Skeletal muscle tissue (tissue), 4 donors: ENCODE measurements around the gene HNRNPA1L2. TPM values are rescaled to one million over a fixed set of nuclear protein-coding genes. Genes with fewer than 3 reads are reported as not detected.
"Not testable (repeated sequence)": the region's sequence is repeated elsewhere in the genome, so short reads cannot be mapped to it uniquely, and the experiment has no call there.

ENCODE experiments used
- H3K27ac ChIP-seq: one replicate; pipeline ENCODE4 v1.7.0; 2013; ENCODE audit warnings: mild to moderate bottlenecking, low read depth, low read length, inconsistent platforms
- H3K27me3 ChIP-seq, 3 donors: one replicate each; pipeline ENCODE4 v1.7.0; 2013; ENCODE audit warnings: low read length in 3 of 3; ENCODE audit not compliant: control insufficient read depth in 3 of 3, insufficient read depth in 3 of 3
- H3K36me3 ChIP-seq, 3 donors: one replicate each; pipeline ENCODE4 v1.7.0; 2013; ENCODE audit warnings: low read length in 3 of 3; ENCODE audit not compliant: control insufficient read depth in 3 of 3, insufficient read depth in 3 of 3
- H3K4me1 ChIP-seq, 3 donors: one replicate each; pipeline ENCODE4 v1.7.0; 2013; ENCODE audit warnings: low read length in 3 of 3, mild to moderate bottlenecking in 3 of 3; ENCODE audit not compliant: control insufficient read depth in 3 of 3, insufficient read depth in 3 of 3
- H3K4me3 ChIP-seq, 3 donors: one replicate each; pipeline ENCODE4 v1.7.0; 2013; ENCODE audit warnings: low read length in 3 of 3
- H3K9ac ChIP-seq, 3 donors: one replicate each; pipeline ENCODE4 v1.7.0; 2013; ENCODE audit warnings: low read length in 3 of 3, mild to moderate bottlenecking in 3 of 3, moderate library complexity in 2 of 3, low read depth in 1 of 3
- H3K9me3 ChIP-seq, 3 donors: one replicate each; pipeline ENCODE4 v1.7.0; 2013; ENCODE audit warnings: low read length in 3 of 3; ENCODE audit not compliant: control insufficient read depth in 3 of 3
- total RNA-seq: library from RNA; depleted of rRNA; stranded (reverse); fragments of >200 nt; gene quantifications from one replicate; pipeline ENCODE4 v1.2.3, GENCODE V29; 2014
- donor health status: Osteomylitis.

Gene HNRNPA1L2
- 1.6 TPM for total RNA-seq

GRCh38 chr13:52642131-52642530, at the start of gene HNRNPA1L2:
Gene HNRNPA1L2, plus strand, starts transcription at chr13:52642431. Its CDS starts 62 bp downstream, at chr13:52642493.
- no peaks in the 10 kb centered on the region for H3K27me3 ChIP-seq
- no peak within 1 kb of the TSS for H3K9ac ChIP-seq
- peaks cover 4 to 25% (median 18%) of the 10 kb centered on the region in 3 donors for H3K36me3 ChIP-seq
- H3K4me1 ChIP-seq: peaks cover 0 to 3% (median 0%) of the 10 kb centered on the region in 3 donors
- no peak within 1 kb of the TSS for H3K27ac ChIP-seq
- no peak within 1 kb of the TSS for H3K4me3 ChIP-seq
- no peaks in the 10 kb centered on the region for H3K9me3 ChIP-seq

- H3K36me3 ChIP-seq, H3K4me1 ChIP-seq, H3K27me3 ChIP-seq, H3K27ac ChIP-seq, H3K9me3 ChIP-seq, H3K4me3 ChIP-seq, H3K9ac ChIP-seq: not testable (repeated sequence)
Measured at GRCh38 chr13:52593175-52593574, 49.1 kb upstream of the HNRNPA1L2 start.

GRCh38 chr13:52593812-52594211, 48.4 kb upstream of the HNRNPA1L2 start:
- H3K36me3 ChIP-seq, H3K9me3 ChIP-seq, H3K4me1 ChIP-seq, H3K27me3 ChIP-seq, H3K9ac ChIP-seq, H3K4me3 ChIP-seq, H3K27ac ChIP-seq: not testable (repeated sequence)

GRCh38 chr13:52594295-52594694, 47.9 kb upstream of the HNRNPA1L2 start:
- not testable (repeated sequence) for H3K27me3 ChIP-seq, H3K36me3 ChIP-seq, H3K9ac ChIP-seq, H3K4me1 ChIP-seq, H3K27ac ChIP-seq, H3K9me3 ChIP-seq, H3K4me3 ChIP-seq

GRCh38 chr13:52597676-52598075, 44.6 kb upstream of the HNRNPA1L2 start:
- H3K27me3 ChIP-seq: no peaks in the 10 kb centered on the region
- peaks cover 7 to 14% (median 10%) of the 10 kb centered on the region in 3 donors for H3K4me1 ChIP-seq
- H3K4me3 ChIP-seq: no peak overlapping the region
- no peak overlapping the region for H3K27ac ChIP-seq
- no peaks in the 10 kb centered on the region for H3K36me3 ChIP-seq
- no peak overlapping the region for H3K9ac ChIP-seq
- H3K9me3 ChIP-seq: no peaks in the 10 kb centered on the region

- Histone ChIP-seq H3K9ac (peak overlapping the region; percentile 68 to 90 (median 72)), H3K9me3 (no peaks in the 10 kb centered on the region), H3K27me3 (no peaks in the 10 kb centered on the region), H3K4me1 (peaks cover 7 to 14% (median 10%) of the 10 kb centered on the region in 3 donors), H3K27ac (peak overlapping the region; percentile 41), H3K4me3 (peak overlapping the region; percentile 80 to 87 (median 81)), H3K36me3 (no peaks in the 10 kb centered on the region)
Measured at GRCh38 chr13:52599037-52599847, 43.0 kb upstream of the HNRNPA1L2 start.

GRCh38 chr13:52599848-52600603, 42.2 kb upstream of the HNRNPA1L2 start:
- H3K9me3 ChIP-seq: no peaks in the 10 kb centered on the region
- H3K9ac ChIP-seq: peak overlapping the region; percentile 68 to 90 (median 72)
- H3K36me3 ChIP-seq: no peaks in the 10 kb centered on the region
- H3K4me3 ChIP-seq: peak overlapping the region; percentile 80 to 87 (median 81)
- H3K4me1 ChIP-seq: peaks cover 7 to 14% (median 10%) of the 10 kb centered on the region in 3 donors
- H3K27me3 ChIP-seq: no peaks in the 10 kb centered on the region
- peak overlapping the region; percentile 41 for H3K27ac ChIP-seq

GRCh38 chr13:52600666-52601065, 41.6 kb upstream of the HNRNPA1L2 start:
- no peak overlapping the region for H3K27ac ChIP-seq
- H3K9me3 ChIP-seq: no peaks in the 10 kb centered on the region
- no peaks in the 10 kb centered on the region for H3K36me3 ChIP-seq
- H3K9ac ChIP-seq: peak overlapping the region in 1 of 3 donors; percentile 90
- H3K4me1 ChIP-seq: peaks cover 7 to 14% (median 10%) of the 10 kb centered on the region in 3 donors
- H3K4me3 ChIP-seq: peak overlapping the region; percentile 59 to 87 (median 81)
- no peaks in the 10 kb centered on the region for H3K27me3 ChIP-seq

GRCh38 chr13:52603316-52603715, 38.9 kb upstream of the HNRNPA1L2 start:
- peaks cover 7 to 14% (median 10%) of the 10 kb centered on the region in 3 donors for H3K4me1 ChIP-seq
- not testable (repeated sequence) for H3K27me3 ChIP-seq, H3K9ac ChIP-seq, H3K36me3 ChIP-seq, H3K9me3 ChIP-seq, H3K4me3 ChIP-seq, H3K27ac ChIP-seq

GRCh38 chr13:52606126-52606525, 36.1 kb upstream of the HNRNPA1L2 start:
- H3K27ac ChIP-seq, H3K9ac ChIP-seq, H3K9me3 ChIP-seq: not testable (repeated sequence)

More at GRCh38 chr13:52606126-52606525, 36.1 kb upstream of the HNRNPA1L2 start:
- not testable (repeated sequence) for H3K36me3 ChIP-seq, H3K4me1 ChIP-seq, H3K4me3 ChIP-seq, H3K27me3 ChIP-seq
